Activated CD4-positive, alpha-beta T cell treated with anti-CD3 and anti-CD28 coated beads, Interleukin-10, Interleukin-2, amounts not matched to agents 100 ng/mL and 50 ng/mL, durations not matched to agents 16 hours and 8 hours (primary cell): ENCODE data around the gene VANGL2.

Experiments used
- DNase-seq: peaks from one replicate; pipeline ENCODE4 v3.0.0-alpha.2; 2020

Gene VANGL2

GRCh38 chr1:160406131-160406968 is 6.0 kb downstream of the VANGL2 start:
- no peak for DNase-seq

DNA sequence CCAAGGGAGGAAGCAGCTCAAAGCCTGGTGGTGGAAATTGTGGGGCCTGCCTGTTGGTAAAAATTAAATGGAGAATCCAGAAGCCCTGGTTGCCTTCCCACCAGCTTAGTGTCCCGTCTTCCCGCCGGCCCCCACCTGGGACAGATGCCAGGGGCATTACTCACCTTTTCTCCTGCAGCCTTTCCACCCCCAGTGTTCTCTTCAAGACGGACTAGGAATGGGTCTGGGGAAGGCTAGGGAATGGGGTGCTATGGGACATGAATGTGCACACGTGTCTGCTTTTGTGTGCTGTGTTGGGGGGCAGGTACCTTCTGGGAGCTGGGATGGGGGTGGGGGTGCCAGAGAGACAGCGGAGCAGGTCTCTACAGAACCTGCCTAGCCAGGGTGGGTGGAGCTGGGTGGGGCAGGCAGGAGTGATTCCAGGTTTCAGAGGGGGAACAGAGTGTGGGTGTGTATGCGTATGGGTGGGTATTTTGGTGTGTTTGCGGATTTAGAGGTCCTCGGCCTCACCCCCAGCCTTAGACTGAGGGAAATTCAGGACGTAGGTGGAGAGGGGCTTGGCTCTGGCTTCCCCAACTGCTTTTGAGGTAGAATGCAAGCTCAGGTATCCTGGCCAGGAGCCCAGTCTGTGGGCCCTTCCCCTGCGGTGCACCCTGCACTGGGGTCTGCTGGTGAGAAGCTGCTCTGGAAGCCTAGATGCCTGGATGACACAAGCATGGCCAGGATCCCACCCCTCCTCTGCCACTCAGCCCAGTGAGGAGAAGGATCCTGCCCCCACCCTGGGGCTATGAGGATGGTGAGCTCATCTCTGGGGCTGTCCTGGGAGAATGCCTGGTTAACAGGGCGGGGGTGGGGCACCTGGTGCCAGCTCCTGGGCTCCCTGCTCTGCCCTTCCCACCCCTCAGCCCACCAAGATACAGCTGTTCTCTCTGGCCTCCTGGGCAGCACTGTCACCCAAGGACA is 7.8 kb downstream of the VANGL2 start:
- DNase-seq, result no peak

DNA sequence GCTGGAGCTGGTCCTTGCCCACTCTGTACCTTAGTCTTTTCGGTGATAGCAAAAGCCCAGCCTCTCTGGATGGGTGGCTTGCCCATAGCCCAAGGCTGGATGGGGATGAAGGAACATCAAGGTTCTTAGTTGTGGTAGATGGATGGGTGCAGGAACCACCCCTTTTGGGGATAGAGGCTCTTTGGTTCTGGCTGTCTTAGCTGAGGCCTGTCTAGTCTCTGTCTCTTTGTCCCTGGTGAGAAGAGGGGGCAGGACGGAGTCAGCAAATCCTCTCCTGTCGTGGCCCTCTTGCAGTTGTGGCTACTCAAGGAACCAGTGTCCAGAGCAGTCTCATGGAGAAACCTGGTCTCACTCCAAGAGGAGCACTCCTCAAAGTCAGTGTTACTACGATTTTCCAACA is 8.5 kb downstream of the VANGL2 start:
- no peak for DNase-seq

DNA sequence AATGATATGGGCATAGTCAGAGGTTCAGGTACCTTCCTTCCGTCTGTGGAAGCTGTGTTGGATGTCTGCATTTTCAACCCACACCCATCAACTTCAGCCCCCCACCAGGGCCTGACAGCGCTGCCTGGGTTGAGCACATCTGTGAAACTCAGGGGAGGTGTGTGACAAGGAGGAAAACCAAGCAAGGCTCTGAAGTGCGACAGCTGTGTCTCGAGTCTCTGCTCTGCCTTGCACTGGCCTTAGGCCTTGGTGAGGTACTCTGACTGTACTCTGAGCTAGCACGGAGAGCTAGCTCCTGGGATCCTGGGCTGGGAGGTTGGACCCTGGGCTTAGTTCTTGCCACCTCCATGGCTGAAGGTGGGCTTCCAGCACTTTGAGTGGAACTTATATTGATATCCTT is 9.1 kb downstream of the VANGL2 start:
- no peak for DNase-seq

DNA sequence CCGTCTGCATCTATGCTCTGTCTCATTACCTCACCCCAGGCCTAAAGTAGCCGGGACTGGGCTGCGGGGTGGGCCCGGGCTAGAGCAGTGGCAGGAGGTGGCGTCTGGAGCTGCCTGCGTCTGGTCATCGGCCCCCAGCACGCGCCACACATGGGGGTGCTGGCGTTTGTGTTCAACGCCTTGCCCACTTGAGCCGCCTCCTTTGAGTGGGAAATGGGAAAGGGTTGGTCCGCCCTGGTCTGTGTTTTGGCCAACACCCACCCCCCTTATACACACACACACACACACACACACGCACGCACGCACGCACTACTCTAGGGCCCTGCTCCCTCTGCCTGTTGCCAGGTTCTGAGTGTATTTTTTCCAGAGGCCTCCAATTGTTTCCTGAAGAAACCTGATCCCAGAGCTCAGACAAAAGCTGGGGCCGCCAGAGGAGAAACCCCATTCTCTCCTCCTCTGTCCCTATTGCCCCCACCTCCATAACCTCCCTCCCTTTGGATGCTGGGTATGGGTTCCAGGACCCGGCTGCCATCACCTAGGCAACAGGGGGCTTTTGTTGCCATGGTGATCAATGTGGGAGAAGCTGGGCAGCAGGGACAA is 10.1 kb downstream of the VANGL2 start:
- no peak for DNase-seq

GRCh38 chr1:160411271-160412027 is 11.1 kb downstream of the VANGL2 start:
- DNase-seq, result no peak

DNA sequence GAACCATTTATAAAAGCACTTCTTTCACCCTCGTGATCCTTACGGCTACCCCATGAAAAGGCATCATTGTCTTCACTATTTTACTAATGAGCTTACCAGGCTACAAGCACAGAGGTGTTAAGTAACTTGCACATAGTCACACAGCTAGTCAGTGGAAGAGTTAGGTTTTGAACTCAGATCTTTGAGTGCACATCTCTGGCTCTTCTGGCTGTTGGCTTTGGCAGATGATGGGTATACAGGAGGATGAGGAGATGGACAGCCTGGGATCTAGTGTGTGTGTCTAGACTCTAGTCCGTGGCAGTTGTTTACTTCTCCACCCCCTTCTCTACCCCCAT is 11.6 kb downstream of the VANGL2 start:
- DNase-seq, result no peak

DNA sequence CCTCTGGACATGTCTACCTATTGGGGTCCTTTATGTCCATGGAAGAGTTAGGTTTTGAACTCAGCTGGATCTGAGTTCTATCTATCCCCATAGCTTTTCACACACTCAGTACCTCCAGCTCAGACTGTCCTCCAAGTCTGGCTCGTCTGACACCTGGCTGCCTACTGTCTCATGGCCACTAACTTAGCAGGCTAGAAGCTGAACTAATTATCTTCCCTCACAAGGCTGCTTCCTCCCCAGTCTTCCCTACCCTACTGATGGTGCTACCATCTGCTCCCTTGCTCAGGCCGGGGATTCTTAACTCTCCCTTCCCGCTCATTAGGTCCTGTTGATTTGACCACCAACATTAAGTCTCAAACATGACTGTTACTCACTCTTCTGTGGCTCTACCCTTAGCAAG is 13.4 kb downstream of the VANGL2 start:
- no peak for DNase-seq

DNA sequence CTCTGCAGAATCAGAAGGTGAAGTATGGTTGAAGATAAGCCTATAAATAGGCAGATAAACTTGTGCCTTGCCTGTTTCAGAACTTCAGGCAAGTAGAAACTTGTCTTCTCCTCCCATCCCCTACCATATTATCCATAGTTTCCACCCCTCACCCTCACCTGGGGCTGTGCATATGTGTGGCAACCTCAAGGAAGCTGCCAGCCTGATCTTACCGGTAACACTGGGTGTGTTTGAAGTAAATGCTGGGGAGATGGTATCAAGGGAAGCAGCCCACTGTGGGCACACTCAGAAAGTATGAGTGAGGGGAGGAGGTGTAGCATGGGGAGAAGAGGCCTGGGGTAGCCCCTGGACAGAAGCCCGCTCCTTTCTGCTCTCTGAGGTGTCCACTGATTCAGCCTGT is 14.5 kb downstream of the VANGL2 start:
- no peak for DNase-seq

GRCh38 chr1:160415696-160416290 is 15.4 kb downstream of the VANGL2 start:
- DNase-seq, result no peak

DNA sequence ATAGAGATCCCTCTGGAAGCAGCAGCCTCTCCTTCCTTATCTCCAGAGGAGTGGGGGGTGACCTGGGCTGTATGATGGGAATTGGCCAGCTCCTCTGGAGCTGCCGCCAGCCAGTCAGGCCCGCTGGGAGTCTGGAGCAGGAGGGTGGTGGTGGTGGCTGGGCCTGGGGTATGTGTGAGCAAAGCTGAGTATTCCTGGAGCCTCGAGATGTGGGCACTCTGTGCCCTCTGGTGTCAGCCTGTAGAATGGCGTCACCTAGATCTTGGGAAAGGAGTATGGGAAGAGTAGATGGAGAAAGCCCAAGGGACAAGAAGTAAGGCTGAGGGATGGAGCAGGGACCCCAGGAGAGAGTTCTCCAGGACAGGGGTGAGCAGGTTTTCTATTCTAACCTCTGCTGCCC is 16.0 kb downstream of the VANGL2 start:
- DNase-seq, result no peak

DNA sequence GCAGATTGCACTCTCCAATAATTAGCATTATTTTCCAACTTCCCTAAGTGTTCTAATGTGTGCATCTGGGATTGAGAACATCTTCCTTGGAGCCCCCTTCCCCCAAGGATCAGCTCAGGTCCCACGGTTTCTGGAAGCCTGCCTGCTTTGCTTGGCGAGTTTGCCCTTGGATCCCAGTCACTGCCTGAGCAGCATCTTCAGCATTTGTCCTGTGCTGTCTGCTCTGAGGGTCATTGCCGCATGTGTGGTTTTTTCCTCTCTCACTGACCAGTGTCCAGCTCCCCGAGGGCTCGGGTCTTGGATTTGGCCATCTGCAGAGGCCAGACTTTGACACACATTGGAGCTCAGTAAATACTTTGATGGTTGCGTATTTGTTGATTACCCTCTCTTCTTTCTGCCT is 18.1 kb downstream of the VANGL2 start:
- no peak for DNase-seq

DNA sequence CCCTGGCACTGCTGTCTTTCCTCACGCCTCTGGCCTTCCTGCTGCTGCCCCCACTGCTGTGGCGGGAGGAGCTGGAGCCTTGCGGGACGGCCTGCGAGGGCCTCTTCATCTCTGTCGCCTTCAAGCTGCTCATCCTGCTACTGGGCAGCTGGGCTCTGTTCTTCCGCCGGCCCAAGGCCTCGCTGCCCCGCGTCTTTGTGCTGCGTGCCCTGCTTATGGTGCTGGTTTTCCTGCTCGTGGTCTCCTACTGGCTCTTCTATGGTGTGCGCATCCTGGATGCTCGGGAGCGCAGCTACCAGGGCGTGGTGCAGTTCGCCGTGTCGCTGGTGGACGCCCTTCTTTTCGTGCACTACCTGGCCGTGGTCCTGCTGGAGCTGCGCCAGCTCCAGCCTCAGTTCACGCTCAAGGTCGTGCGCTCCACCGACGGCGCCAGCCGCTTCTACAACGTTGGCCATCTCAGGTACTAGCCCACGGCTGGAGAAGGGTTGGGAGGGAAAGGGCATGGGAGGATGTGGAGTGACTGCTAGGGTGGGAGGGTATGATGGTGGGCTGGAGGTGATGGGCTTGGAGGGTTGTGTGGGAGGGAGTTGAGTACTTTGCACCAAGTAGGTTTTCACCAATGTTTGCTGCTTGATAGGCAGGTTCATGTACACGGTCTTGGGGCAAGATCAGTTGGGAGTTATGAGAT is 18.9 kb downstream of the VANGL2 start:
- DNase-seq, result no peak

GRCh38 chr1:160419838-160420169 is 19.4 kb downstream of the VANGL2 start:
- DNase-seq, result no peak

DNA sequence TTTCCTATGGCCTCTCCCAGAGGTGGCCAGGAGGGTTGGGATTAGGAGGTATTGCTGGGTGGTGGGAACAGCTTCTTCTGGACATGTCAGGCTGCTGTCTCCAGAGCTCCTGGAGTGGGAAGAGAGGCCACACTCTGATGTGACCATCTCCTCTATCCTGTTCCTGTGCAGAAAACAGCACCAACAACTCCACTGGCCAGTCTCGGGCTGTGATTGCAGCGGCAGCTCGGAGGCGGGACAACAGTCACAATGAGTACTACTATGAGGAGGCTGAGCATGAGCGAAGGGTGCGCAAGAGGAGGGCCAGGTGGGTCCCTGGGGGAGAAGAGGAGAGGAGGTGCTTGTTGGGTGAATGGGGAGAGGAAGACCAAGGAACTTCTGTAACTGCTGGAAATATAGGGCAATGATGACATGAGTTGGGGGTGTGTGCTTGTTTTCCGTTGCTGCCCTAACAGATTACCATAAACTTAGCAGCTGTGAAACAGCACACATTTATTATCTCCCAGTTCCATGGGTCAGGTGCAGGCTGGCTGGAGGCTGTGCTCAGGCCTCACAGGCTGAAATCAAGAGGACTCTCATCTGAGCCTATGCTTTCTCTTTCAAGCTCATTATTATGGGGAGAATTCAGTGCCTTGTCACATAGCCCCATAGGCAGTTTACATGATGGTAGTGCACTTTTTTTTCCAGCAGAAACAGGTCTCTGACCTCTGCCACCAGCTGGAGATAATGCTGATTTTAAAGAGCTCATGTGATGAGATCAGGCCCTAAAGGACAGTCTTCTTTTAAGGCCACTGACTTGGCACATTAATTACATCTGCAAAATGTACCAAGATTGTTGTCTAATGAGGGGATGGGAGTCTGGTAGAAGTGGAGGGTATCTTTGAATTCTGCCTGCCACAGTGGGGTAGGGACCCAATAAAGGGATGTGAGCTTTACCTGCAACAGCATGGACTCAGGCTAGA is 20.8 kb downstream of the VANGL2 start:
- DNase-seq, result no peak

DNA sequence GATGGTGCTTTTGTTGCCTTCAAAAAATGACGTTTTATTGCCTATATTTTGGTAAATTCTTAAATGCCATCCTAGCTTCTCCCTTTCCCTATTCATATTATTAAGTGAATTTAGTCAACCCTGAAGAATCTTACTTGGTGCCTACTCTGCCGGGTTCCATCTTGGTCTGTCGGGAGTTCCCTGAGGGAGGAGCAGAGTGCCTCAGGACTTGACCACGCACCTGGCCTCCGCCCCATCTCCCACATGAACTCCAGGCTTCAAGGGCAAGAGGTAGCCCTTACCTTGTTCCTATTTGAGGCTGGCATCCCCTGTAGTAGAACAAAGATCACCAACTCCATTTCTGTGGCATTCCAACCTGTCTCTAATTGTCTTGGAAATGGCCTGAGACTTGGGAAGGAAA is 21.5 kb downstream of the VANGL2 start:
- no peak for DNase-seq

DNA sequence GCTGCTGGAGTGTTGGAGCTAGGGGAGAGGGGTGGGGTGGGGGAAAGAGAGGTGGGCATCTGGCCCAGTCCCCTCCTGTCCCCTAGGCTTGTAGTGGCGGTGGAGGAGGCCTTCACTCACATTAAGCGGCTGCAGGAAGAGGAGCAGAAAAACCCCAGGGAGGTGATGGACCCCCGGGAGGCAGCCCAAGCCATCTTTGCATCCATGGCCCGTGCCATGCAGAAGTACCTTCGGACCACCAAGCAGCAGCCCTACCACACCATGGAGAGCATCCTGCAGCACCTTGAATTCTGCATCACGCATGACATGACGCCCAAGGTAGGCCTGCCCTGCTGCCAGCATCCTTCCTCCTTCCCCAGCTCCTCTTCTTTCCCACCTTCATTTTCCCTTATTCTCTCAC is 23.6 kb downstream of the VANGL2 start:
- no peak for DNase-seq

- no peak for DNase-seq
These were observed 25.5 kb downstream of the VANGL2 start for GRCh38 chr1:160425847-160426246.

- no peak for DNase-seq
These were observed 27.3 kb downstream of the VANGL2 start for GRCh38 chr1:160427625-160428024.

- DNase-seq, result no peak
These were observed 27.7 kb downstream of the VANGL2 start for GRCh38 chr1:160428053-160428452.

- peak; percentile 74 for DNase-seq
These were observed 28.3 kb downstream of the VANGL2 start for GRCh38 chr1:160428655-160429054.
